HEK293 (cell line): ENCODE results near the gene TBC1D16.

ENCODE experiments used
- FEZF1 ChIP-seq: fragments of 450-650 bp; formaldehyde crosslinking; IDR thresholded peaks from 2 replicates; pipeline ENCODE4 v1.5.1; 2016; ENCODE audit warnings: missing biosample characterization, missing genetic modification characterization
- RBAK ChIP-seq: fragments of 450-650 bp; formaldehyde crosslinking; IDR thresholded peaks from 2 replicates; pipeline ENCODE4 v1.5.1; 2016; ENCODE audit warnings: missing biosample characterization, missing genetic modification characterization
- SETDB1 ChIP-seq: IDR thresholded peaks from one replicate; pipeline ENCODE4 v1.6.1; 2017; ENCODE audit warnings: mild to moderate bottlenecking, low read length, moderate library complexity, mixed read lengths; ENCODE audit not compliant: insufficient read length
- ZFP69B ChIP-seq: fragments of 450-650 bp; formaldehyde crosslinking; IDR thresholded peaks from 2 replicates; pipeline ENCODE4 v1.5.1; 2016; ENCODE audit warnings: missing biosample characterization, missing genetic modification characterization
- ZIC2 ChIP-seq: fragments of 450-650 bp; formaldehyde crosslinking; IDR thresholded peaks from 2 replicates; pipeline ENCODE4 v1.5.1; 2016; ENCODE audit warnings: missing biosample characterization, missing genetic modification characterization
- ZNF174 ChIP-seq: fragments of 450-650 bp; formaldehyde crosslinking; IDR thresholded peaks from 2 replicates; pipeline ENCODE4 v1.5.0; 2017; ENCODE audit warnings: missing biosample characterization, mild to moderate bottlenecking, missing genetic modification characterization
- ZNF274 ChIP-seq, 2 experiments: fragments of 200-500 bp in 1 of 2; fragments of 450-650 bp in 1 of 2; sonication (Bioruptor generic) in 1 of 2; formaldehyde crosslinking in 1 of 2; IDR thresholded peaks; 2 replicates each; pipeline versions ENCODE4 v1.5.1 to v1.6.1; 2014 to 2016; ENCODE audit warnings: borderline replicate concordance in 1 of 2, inconsistent platforms in 1 of 2, low read length in 1 of 2, missing biosample characterization in 1 of 2, missing genetic modification characterization in 1 of 2
- ZNF501 ChIP-seq: fragments of 450-650 bp; formaldehyde crosslinking; IDR thresholded peaks from 2 replicates; pipeline ENCODE4 v1.5.1; 2016; ENCODE audit warnings: missing biosample characterization, missing genetic modification characterization
- ZNF561 ChIP-seq: fragments of 450-650 bp; IDR thresholded peaks from 2 replicates; pipeline ENCODE4 v1.5.1; 2018; ENCODE audit warnings: missing biosample characterization, missing genetic modification characterization, borderline replicate concordance
- ZNF843 ChIP-seq: fragments of 450-650 bp; formaldehyde crosslinking; IDR thresholded peaks from 2 replicates; pipeline ENCODE4 v1.5.1; 2016; ENCODE audit warnings: missing biosample characterization, missing genetic modification characterization
- TF ChIP-seq, protein P1 (sequence below): fragments of 450-650 bp; formaldehyde crosslinking; IDR thresholded peaks from 2 replicates; pipeline ENCODE4 v1.5.1; 2016; ENCODE audit warnings: missing biosample characterization, missing genetic modification characterization
- TF ChIP-seq, protein P2 (sequence below): fragments of 450-650 bp; formaldehyde crosslinking; IDR thresholded peaks from 2 replicates; pipeline ENCODE4 v1.5.1; 2016; ENCODE audit warnings: missing biosample characterization, missing genetic modification characterization

GRCh38 chr17:79935197-79935885, 100.3 kb downstream of the TBC1D16 start:
- TF ChIP-seq, protein P1, sequence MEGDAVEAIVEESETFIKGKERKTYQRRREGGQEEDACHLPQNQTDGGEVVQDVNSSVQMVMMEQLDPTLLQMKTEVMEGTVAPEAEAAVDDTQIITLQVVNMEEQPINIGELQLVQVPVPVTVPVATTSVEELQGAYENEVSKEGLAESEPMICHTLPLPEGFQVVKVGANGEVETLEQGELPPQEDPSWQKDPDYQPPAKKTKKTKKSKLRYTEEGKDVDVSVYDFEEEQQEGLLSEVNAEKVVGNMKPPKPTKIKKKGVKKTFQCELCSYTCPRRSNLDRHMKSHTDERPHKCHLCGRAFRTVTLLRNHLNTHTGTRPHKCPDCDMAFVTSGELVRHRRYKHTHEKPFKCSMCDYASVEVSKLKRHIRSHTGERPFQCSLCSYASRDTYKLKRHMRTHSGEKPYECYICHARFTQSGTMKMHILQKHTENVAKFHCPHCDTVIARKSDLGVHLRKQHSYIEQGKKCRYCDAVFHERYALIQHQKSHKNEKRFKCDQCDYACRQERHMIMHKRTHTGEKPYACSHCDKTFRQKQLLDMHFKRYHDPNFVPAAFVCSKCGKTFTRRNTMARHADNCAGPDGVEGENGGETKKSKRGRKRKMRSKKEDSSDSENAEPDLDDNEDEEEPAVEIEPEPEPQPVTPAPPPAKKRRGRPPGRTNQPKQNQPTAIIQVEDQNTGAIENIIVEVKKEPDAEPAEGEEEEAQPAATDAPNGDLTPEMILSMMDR (tag by site-specific recombination), result no peak
- TF ChIP-seq, protein P2, sequence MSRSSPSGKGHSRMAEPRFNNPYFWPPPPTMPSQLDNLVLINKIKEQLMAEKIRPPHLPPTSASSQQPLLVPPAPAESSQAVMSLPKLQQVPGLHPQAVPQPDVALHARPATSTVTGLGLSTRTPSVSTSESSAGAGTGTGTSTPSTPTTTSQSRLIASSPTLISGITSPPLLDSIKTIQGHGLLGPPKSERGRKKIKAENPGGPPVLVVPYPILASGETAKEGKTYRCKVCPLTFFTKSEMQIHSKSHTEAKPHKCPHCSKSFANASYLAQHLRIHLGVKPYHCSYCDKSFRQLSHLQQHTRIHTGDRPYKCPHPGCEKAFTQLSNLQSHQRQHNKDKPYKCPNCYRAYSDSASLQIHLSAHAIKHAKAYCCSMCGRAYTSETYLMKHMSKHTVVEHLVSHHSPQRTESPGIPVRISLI, result no peak
- TF ChIP-seq ZNF174 (tag by site-specific recombination) (no peak), RBAK (no peak), ZNF501 (tag by site-specific recombination) (no peak), ZNF843 (tag by site-specific recombination) (no peak), ZNF561 (tag by site-specific recombination) (no peak), SETDB1 (no peak), FEZF1 (tag by site-specific recombination) (no peak), ZNF274 (IDR thresholded peaks at IDR 0.05; ENCODE audit: low read length) (no peak), ZNF274 (tag by site-specific recombination; IDR thresholded peaks at IDR 0.05; ENCODE audit: borderline replicate concordance) (no peak), ZFP69B (no peak), ZIC2 (tag by site-specific recombination) (no peak)
